Heart left ventricle (tissue), 16 donors: ENCODE measurements around the gene PTGER1. TPM values are rescaled to one million over a fixed set of nuclear protein-coding genes. Genes with fewer than 3 reads are reported as not detected.

Source experiments
- ATAC-seq, 4 donors: fragments of 200-7000 bp; cut with Tn5 transposase; one replicate each; pipeline ENCODE4 v1.9.1; 2020 to 2022; ENCODE audit warnings: moderate library complexity in 4 of 4, mild to moderate bottlenecking in 3 of 4, moderate number of reproducible peaks in 1 of 4
- DNase-seq, 5 donors: peaks; one replicate each; pipeline ENCODE4 v3.0.0-alpha.2; 2020
- H3K27ac ChIP-seq, 12 donors: fragments of 200-600 bp; sonication (generic) in 4 of 12; one replicate each; pipeline versions ENCODE4 v1.5.0 to v1.8.0; 2016 to 2022; ENCODE audit warnings: mild to moderate bottlenecking in 2 of 12
- H3K27me3 ChIP-seq, 9 donors: fragments of 200-600 bp; sonication (generic) in 2 of 9; one replicate each; pipeline versions ENCODE4 v1.5.1 to v1.8.0; 2016 to 2022; ENCODE audit warnings: mild to moderate bottlenecking in 3 of 9
- H3K36me3 ChIP-seq, 9 donors: fragments of 200-600 bp; sonication (generic) in 2 of 9; one replicate each; pipeline versions ENCODE4 v1.5.0 to v1.8.0; 2018 to 2022; ENCODE audit warnings: mild to moderate bottlenecking in 2 of 9
- H3K4me1 ChIP-seq, 12 donors: fragments of 200-600 bp; sonication (generic) in 4 of 12; one replicate each; pipeline versions ENCODE4 v1.5.0 to v1.8.0; 2016 to 2022; ENCODE audit warnings: mild to moderate bottlenecking in 3 of 12
- H3K4me3 ChIP-seq, 12 donors: fragments of 200-600 bp; sonication (generic) in 4 of 12; one replicate each; pipeline versions ENCODE4 v1.5.0 to v1.8.0; 2017 to 2022; ENCODE audit warnings: mild to moderate bottlenecking in 9 of 12, moderate library complexity in 4 of 12
- H3K9me3 ChIP-seq, 12 donors: fragments of 200-600 bp; sonication (generic) in 4 of 12; one replicate each; pipeline versions ENCODE4 v1.5.0 to v1.8.0; 2016 to 2022; ENCODE audit warnings: mild to moderate bottlenecking in 1 of 12
- POLR2A ChIP-seq, 2 donors: fragments of 450-650 bp; IDR thresholded peaks; one replicate each; pipeline ENCODE4 v1.6.1; 2017; ENCODE audit warnings: antibody characterized with exemption in 2 of 2, mild to moderate bottlenecking in 2 of 2, moderate library complexity in 2 of 2
- WGBS, 4 donors: extraction: QIAGEN DNeasy Blood & Tissue Kit in 2 of 4; methylation state at CpG; one replicate each; pipeline versions ENCODE4 v1.1.5 to v1.1.7; 2013 to 2018; 5-methylcytosine and 5-hydroxymethylcytosine counted together
- intact Hi-C, 10 donors: fragments of 100-400 bp; cut with DNase I; formaldehyde crosslinking; loops; one replicate each; pipeline versions ENCODE4 v1.11.1 to v1.14.2; 2022
- polyA plus RNA-seq, 2 donors: library from polyadenylated mRNA; stranded (reverse); fragments of 200-250 nt; gene quantifications; one replicate each; pipeline ENCODE4 v1.2.3, GENCODE V29; 2013
- total RNA-seq, 9 donors: library from RNA; depleted of rRNA in 2 of 9; stranded (reverse); fragments of >200 nt in 2 of 9; fragmentation: NEBNext Ultra II Directional in 3 of 9; extraction: Animal tissue kit (Norgen Biotek cat#: 25700) in 3 of 9; gene quantifications; one replicate each; pipeline versions ENCODE4 v1.1.0 to v1.2.4, GENCODE V29; 2016 to 2023
- TF ChIP-seq, protein P1 (sequence below), 12 donors: fragments of 200-600 bp; sonication (generic) in 4 of 12; IDR thresholded peaks; one replicate each; pipeline versions ENCODE4 v1.5.0 to v1.8.0; 2018 to 2022; ENCODE audit warnings: antibody characterized with exemption in 12 of 12, mild to moderate bottlenecking in 5 of 12
- donor health status: ischemic (EF 13 %, LVEDD 7.1; RV severe dilation, severe dysfunction).
- donor health status: healthy with polysubstance abuse.
- donor health status: DM: no; HTN: yes; CAD: no.
- donor health status: DM: no; HTN: no; CAD: no.
- donor health status: ischemic (EF 25% LVEDD 6.9; RV normal size, moderate dysfunction).
- donor health status: ischemic (EF 25% LVEDD 5.7; RV mildly dilated, moderate dysfunction).
- donor health status: healthy.
- donor health status: DM: yes; HTN: yes; CAD: no.
- donor health status: ischemic (EF 35%, LVEDD 5.7; RV mildly dilated, moderate dysfunction).
- donor health status: nonischemic (EF 11% LVEDD 7.7; RV severe dilation, severe dysfunction).
- donor health status: DM: yes; HTN: yes; CAD: no.
- donor health status: PGD.
- donor health status: ischemic (EF 29% LVEDD 5.4; RV normal size, mild dysfunction).
- donor health status: nonischemic (EF 23%, LVEDD 6.1; RV moderate dilation, normal function).

The PTGER1 gene
- total and polyA plus RNA-seq, 11 donors = 0.15 to 0.35 TPM; not detected in 9

DNA sequence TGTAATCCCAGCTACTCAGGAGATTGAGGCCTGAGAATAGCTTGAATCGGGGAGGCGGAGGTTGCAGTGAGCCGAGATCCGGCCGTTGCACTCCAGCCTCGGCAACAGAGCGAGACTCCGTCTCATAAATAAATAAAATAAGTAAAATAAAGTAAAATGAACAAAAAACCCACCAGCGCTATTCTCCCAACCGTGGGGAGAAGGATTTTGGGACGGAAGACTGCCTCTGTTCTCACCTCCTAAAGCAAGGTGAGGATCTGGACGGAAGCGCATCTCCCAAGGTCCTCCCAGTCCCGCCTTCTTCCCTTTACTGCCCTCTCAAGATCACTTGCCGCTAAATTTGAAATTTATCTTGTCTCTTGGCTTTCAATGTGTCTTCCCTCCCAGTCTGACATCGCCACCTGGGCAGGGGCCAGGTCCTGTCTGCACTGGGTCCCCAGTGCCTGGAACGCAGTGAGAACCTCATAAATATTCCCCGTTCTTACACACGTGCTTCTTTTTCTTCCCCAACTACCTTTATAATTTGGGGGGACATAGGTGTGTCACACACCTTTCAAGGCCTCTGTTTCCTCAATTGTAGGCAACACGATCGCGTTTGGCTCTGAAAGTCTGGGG, 44.2 kb upstream of the PTGER1 start:
- 90 to 94% (median 92%) methylated on average over 22 of the region's 22 CpGs for WGBS, 4 donors
- DNase-seq (no peak), ATAC-seq (no peak)
- peaks cover 0 to 60% (median 32%) of the 10 kb centered on the region in 12 donors for H3K4me1 ChIP-seq
- H3K27ac ChIP-seq = peak overlapping the region; percentile 86 to 100 (median 96)
- intact Hi-C loops = no loop called here
- TF ChIP-seq, protein P1, sequence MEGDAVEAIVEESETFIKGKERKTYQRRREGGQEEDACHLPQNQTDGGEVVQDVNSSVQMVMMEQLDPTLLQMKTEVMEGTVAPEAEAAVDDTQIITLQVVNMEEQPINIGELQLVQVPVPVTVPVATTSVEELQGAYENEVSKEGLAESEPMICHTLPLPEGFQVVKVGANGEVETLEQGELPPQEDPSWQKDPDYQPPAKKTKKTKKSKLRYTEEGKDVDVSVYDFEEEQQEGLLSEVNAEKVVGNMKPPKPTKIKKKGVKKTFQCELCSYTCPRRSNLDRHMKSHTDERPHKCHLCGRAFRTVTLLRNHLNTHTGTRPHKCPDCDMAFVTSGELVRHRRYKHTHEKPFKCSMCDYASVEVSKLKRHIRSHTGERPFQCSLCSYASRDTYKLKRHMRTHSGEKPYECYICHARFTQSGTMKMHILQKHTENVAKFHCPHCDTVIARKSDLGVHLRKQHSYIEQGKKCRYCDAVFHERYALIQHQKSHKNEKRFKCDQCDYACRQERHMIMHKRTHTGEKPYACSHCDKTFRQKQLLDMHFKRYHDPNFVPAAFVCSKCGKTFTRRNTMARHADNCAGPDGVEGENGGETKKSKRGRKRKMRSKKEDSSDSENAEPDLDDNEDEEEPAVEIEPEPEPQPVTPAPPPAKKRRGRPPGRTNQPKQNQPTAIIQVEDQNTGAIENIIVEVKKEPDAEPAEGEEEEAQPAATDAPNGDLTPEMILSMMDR (IDR thresholded peaks at IDR 0.05) = no peak
- no peak for TF ChIP-seq POLR2A (IDR thresholded peaks at IDR 0.05)
- H3K9me3 ChIP-seq = no peaks in the 10 kb centered on the region
- no peaks in the 10 kb centered on the region for H3K27me3 ChIP-seq
- H3K36me3 ChIP-seq = peaks cover 2 to 26% (median 22%) of the 10 kb centered on the region in 9 donors
- peak overlapping the region in 6 of 12 donors; percentile 47 to 98 (median 70) for H3K4me3 ChIP-seq

DNA sequence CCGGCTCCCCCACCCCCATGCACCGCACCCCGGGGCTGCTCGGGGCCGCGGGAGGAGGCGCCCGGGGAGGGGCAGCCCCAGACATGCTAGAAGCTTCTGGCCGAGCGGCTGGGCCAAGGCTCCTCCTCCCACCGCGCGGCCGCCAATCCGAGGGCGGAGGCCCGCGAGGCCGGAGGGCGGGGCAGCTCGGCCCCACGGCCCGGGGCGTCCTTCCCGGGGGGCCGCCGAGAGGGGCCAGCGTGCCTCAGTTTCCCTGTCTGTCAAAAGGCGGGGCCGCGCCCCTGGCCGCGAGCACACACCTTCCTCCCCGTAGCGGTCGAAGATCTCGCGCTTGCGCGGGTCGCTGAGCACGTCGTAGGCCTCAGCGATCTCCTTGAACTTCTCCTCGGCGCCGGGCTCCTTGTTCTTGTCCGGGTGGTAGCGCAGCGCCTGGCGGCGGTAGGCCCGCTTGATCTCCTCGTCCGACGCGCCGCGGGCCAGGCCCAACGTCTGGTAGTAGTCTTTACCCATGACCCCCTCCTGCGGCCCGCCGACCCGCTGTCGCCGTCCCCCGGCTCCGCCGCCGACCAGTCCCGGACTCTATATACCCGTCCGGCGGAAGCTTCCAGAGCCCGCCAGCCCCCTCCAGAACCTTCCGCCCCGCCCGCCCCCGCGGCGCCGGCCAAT, 42.8 kb upstream of the PTGER1 start, which contains the start of gene DNAJB1:
Gene DNAJB1, minus strand, starts transcription at position 558 of the 666 bp plus-strand sequence. Its CDS starts 48 bp downstream, at position 510.
- Histone ChIP-seq H3K27ac (peak within 1 kb of the TSS; percentile 96 to 100 (median 100)), H3K36me3 (peaks cover 2 to 38% (median 27%) of the 10 kb centered on the region in 9 donors), H3K4me3 (peak within 1 kb of the TSS; percentile 66 to 100 (median 88)), H3K4me1 (peaks cover 0 to 52% (median 39%) of the 10 kb centered on the region in 12 donors), H3K27me3 (no peaks in the 10 kb centered on the region), H3K9me3 (no peaks in the 10 kb centered on the region)
- peak; percentile 54 to 86 (median 82) for ATAC-seq
- DNase-seq = peak; percentile 88 to 93 (median 89)
- WGBS, 4 donors = 1% methylated on average over 75 to 82 of the region's 82 CpGs; no CpG with 5 or more reads in 1 of the 4 donors
- TF ChIP-seq, protein P1 (IDR thresholded peaks at IDR 0.05) = no peak
- peak; percentile 97 to 98 for TF ChIP-seq POLR2A (IDR thresholded peaks at IDR 0.05)
- intact Hi-C loops = loop anchor here in 2 of 10 donors (1.0 to 2.0 kb wide), 2 partner anchors 11 to 21 kb away; partner anchors contain the start of genes GIPC1 (in 1 of the 2) and TECR (in 1 of the 2)

DNA sequence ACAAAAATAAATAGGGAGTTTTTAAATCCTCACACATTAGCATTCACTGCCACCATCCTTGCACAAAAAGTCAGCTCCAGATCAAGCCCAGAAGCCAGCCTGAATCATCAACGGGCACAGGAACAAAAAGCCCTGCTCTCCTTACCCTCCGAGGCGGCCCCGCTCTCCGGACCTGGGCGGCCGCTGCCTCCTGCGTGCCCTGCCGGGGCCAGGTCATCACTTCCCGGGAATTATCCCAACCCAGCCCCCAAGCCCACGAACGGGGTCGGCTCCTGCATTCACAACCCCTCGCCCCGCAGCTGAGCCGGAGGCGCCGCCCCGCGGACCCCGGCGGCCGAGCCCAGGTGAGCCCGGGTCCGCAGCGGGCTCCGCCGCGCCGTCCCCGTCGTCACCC, 42.3 kb upstream of the PTGER1 start:
- H3K27ac ChIP-seq = peak overlapping the region; percentile 96 to 100 (median 100)
- TF ChIP-seq POLR2A (IDR thresholded peaks at IDR 0.05) = no peak
- TF ChIP-seq, protein P1 (IDR thresholded peaks at IDR 0.05) = no peak
- H3K27me3 ChIP-seq = no peaks in the 10 kb centered on the region
- DNase-seq (no peak), ATAC-seq (peak in 1 of 4 donors; percentile 0)
- no peaks in the 10 kb centered on the region for H3K9me3 ChIP-seq
- H3K4me1 ChIP-seq = peaks cover 0 to 53% (median 39%) of the 10 kb centered on the region in 12 donors
- H3K36me3 ChIP-seq = peaks cover 2 to 38% (median 27%) of the 10 kb centered on the region in 9 donors
- peak overlapping the region; percentile 66 to 100 (median 88) for H3K4me3 ChIP-seq
- WGBS, 4 donors = 0 to 1% (median 1%) methylated on average over 10 to 32 of the region's 32 CpGs
- intact Hi-C loops = loop anchor here in 1 of 10 donors (2.0 kb wide), 1 partner anchor 21 kb away; the partner anchor contains the start of gene GIPC1
